Measurements from ENCODE around the gene IL17A. TPM values are rescaled to one million over a fixed set of nuclear protein-coding genes. Genes with fewer than 3 reads are reported as not detected.

The IL17A gene
- total RNA-seq, 5 donors from 2014 or later (not counting 1 experiment from before 2014, with no cell fraction given) = not detected

DNA sequence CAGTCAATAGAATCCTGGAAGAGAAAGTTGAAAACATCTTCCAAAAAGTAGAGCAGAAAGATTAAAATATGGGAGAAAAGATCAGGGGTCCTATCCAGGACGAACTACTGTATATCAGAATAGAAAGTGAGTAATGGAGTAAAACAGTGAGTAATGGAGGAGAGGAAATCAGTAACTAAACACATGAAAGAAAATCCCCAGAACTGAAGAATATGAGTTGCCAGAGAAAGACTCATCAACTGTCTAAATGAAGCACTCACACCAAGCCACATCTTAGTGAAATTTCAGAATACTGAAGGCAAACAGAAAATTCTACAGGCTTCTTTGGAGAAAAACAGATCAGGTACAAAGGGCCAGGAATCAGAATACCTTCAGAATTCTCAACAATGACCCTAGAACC lies 14.9 kb downstream of the IL17A start:
- Histone ChIP-seq H3K9me3 (no peaks in the 10 kb centered on the region), H3K4me1 (ENCODE audit: control insufficient read depth in 1 of 2, extremely low read depth in 1 of 2, insufficient read depth in 2 of 2, low read length in 2 of 2) (no peaks in the 10 kb centered on the region), H3K27me3 (replicated peaks in 1 of 2; ENCODE audit: control insufficient read depth in 2 of 2, extremely low read depth in 1 of 2, insufficient read depth in 2 of 2, low read length in 1 of 2) (no peaks in the 10 kb centered on the region), H3K27ac (ENCODE audit: low read length) (no peak overlapping the region), H3K36me3 (ENCODE audit: control insufficient read depth in 2 of 2, extremely low read depth in 1 of 2, insufficient read depth in 1 of 2, low read length in 1 of 2) (no peaks in the 10 kb centered on the region), H3K4me3 (ENCODE audit: control insufficient read depth in 1 of 2, extremely low read depth in 1 of 2, low read length in 1 of 2) (no peak overlapping the region)
- Mint-ChIP-seq H3K4me3 (no peak overlapping the region), H3K36me3 (peaks cover 3% of the 10 kb centered on the region), H3K4me1 (no peaks in the 10 kb centered on the region), H3K27ac (no peak overlapping the region), H3K9me3 (peaks cover 0 to 26% (median 21%) of the 10 kb centered on the region in 3 donors), H3K27me3 (peaks cover 1 to 4% of the 10 kb centered on the region in 2 donors)
- ATAC-seq (replicated peaks in 1 of 4) = no peak
- DNase-seq = no peak
- POLR2A ChIA-PET = no interaction called here
- CTCF ChIA-PET = no interaction called here
- no CpG with 5 or more reads among the region's 1 CpG for WGBS (ENCODE audit: insufficient coverage)

DNA sequence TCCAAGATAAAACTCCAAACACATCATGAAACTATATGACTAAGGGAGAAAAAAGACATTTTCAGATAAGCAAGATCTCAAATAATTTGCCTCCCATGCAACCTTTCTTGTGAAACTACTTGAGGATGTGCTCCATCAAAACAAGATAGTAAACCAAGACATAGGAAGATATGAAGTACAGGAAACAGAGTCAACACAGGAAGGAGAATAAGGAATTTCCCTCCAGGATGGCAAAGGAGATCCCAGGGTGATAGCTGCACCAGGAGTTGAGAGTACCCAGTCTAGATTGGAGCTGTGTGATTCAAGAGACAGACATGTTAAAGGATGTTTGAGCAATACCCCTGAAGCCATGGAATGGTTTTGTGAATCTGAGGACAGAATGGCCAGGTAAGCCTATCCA lies 15.3 kb downstream of the IL17A start:
- no peak for ATAC-seq (replicated peaks in 1 of 4)
- Histone ChIP-seq H3K27ac (ENCODE audit: low read length) (no peak overlapping the region), H3K36me3 (ENCODE audit: control insufficient read depth in 2 of 2, extremely low read depth in 1 of 2, insufficient read depth in 1 of 2, low read length in 1 of 2) (no peaks in the 10 kb centered on the region), H3K27me3 (replicated peaks in 1 of 2; ENCODE audit: control insufficient read depth in 2 of 2, extremely low read depth in 1 of 2, insufficient read depth in 2 of 2, low read length in 1 of 2) (peaks cover 0 to 4% of the 10 kb centered on the region in 2 experiments), H3K4me1 (ENCODE audit: control insufficient read depth in 1 of 2, extremely low read depth in 1 of 2, insufficient read depth in 2 of 2, low read length in 2 of 2) (no peaks in the 10 kb centered on the region), H3K9me3 (no peaks in the 10 kb centered on the region), H3K4me3 (ENCODE audit: control insufficient read depth in 1 of 2, extremely low read depth in 1 of 2, low read length in 1 of 2) (no peak overlapping the region)
- Mint-ChIP-seq H3K4me1 (no peaks in the 10 kb centered on the region), H3K36me3 (peaks cover 3% of the 10 kb centered on the region), H3K27ac (no peak overlapping the region), H3K4me3 (no peak overlapping the region), H3K27me3 (peaks cover 1 to 4% of the 10 kb centered on the region in 2 donors), H3K9me3 (peaks cover 0 to 26% (median 21%) of the 10 kb centered on the region in 3 donors)
- ChIA-PET CTCF (no interaction called here), POLR2A (no interaction called here)
- DNase-seq = no peak

DNA sequence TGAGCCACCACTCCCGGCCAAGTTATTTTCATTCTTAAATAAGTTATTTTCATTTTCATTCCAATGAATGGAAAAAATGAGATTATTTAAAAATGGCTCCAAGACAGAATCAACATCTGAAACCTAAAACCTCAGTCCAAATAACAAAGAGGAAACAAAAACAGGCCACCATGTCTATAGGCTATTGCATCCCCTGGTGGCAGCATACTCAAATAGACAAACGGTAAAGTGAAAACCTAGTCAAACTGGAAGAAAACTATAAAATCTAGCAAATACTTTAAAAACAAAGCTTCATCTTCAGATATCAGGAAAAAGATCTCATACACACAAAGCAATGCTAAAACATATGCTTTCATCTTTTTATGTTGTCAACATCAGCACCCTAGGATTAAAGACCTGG lies 20.9 kb downstream of the IL17A start:
- Histone ChIP-seq H3K27ac (ENCODE audit: low read length) (no peak overlapping the region), H3K4me1 (ENCODE audit: control insufficient read depth in 1 of 2, extremely low read depth in 1 of 2, insufficient read depth in 2 of 2, low read length in 2 of 2) (no peaks in the 10 kb centered on the region), H3K4me3 (ENCODE audit: control insufficient read depth in 1 of 2, extremely low read depth in 1 of 2, low read length in 1 of 2) (no peak overlapping the region), H3K9me3 (no peaks in the 10 kb centered on the region), H3K27me3 (replicated peaks in 1 of 2; ENCODE audit: control insufficient read depth in 2 of 2, extremely low read depth in 1 of 2, insufficient read depth in 2 of 2, low read length in 1 of 2) (peaks cover 0 to 7% of the 10 kb centered on the region in 2 experiments), H3K36me3 (ENCODE audit: control insufficient read depth in 2 of 2, extremely low read depth in 1 of 2, insufficient read depth in 1 of 2, low read length in 1 of 2) (no peaks in the 10 kb centered on the region)
- CTCF ChIA-PET = interaction anchor here in 1 of 2 donors (0.6 kb wide), 1 partner anchor 760 kb away, joined by 3 read pairs; no protein-coding TSS in a partner anchor
- no peaks in the 10 kb centered on the region for H3K36me3 Mint-ChIP-seq
- no peak overlapping the region for H3K27ac Mint-ChIP-seq
- H3K4me1 Mint-ChIP-seq = no peaks in the 10 kb centered on the region
- H3K4me3 Mint-ChIP-seq = no peak overlapping the region
- ATAC-seq (replicated peaks in 1 of 4) (no peak), DNase-seq (no peak)
- POLR2A ChIA-PET = no interaction called here
- H3K9me3 Mint-ChIP-seq = no peaks in the 10 kb centered on the region
- peaks cover 17% of the 10 kb centered on the region in 2 donors for H3K27me3 Mint-ChIP-seq
- WGBS (ENCODE audit: insufficient coverage) = 71% methylated on average over 1 of the region's 2 CpGs

GRCh38 chr6:52208612-52209011 lies 22.4 kb downstream of the IL17A start:
- WGBS (ENCODE audit: insufficient coverage) = 90% methylated on average over 2 of the region's 3 CpGs
- H3K4me1 Mint-ChIP-seq = peaks cover 6 to 10% (median 8%) of the 10 kb centered on the region in 3 donors
- Histone ChIP-seq H3K4me1 (ENCODE audit: control insufficient read depth in 1 of 2, extremely low read depth in 1 of 2, insufficient read depth in 2 of 2, low read length in 2 of 2) (no peaks in the 10 kb centered on the region), H3K27ac (ENCODE audit: low read length) (no peak overlapping the region), H3K27me3 (replicated peaks in 1 of 2; ENCODE audit: control insufficient read depth in 2 of 2, extremely low read depth in 1 of 2, insufficient read depth in 2 of 2, low read length in 1 of 2) (peaks cover 0 to 7% of the 10 kb centered on the region in 2 experiments), H3K9me3 (no peaks in the 10 kb centered on the region), H3K36me3 (ENCODE audit: control insufficient read depth in 2 of 2, extremely low read depth in 1 of 2, insufficient read depth in 1 of 2, low read length in 1 of 2) (no peaks in the 10 kb centered on the region), H3K4me3 (ENCODE audit: control insufficient read depth in 1 of 2, extremely low read depth in 1 of 2, low read length in 1 of 2) (no peak overlapping the region)
- no peaks in the 10 kb centered on the region for H3K36me3 Mint-ChIP-seq
- H3K9me3 Mint-ChIP-seq = no peaks in the 10 kb centered on the region
- no peak overlapping the region for H3K27ac Mint-ChIP-seq
- ATAC-seq (replicated peaks in 1 of 4) (no peak), DNase-seq (no peak)
- H3K27me3 Mint-ChIP-seq = peaks cover 18 to 20% of the 10 kb centered on the region in 2 donors
- ChIA-PET POLR2A (no interaction called here), CTCF (no interaction called here)
- H3K4me3 Mint-ChIP-seq = no peak overlapping the region

GRCh38 chr6:52209770-52210169 lies 23.6 kb downstream of the IL17A start:
- no peaks in the 10 kb centered on the region for H3K9me3 Mint-ChIP-seq
- peaks cover 18 to 20% of the 10 kb centered on the region in 2 donors for H3K27me3 Mint-ChIP-seq
- WGBS (ENCODE audit: insufficient coverage) = no CpG with 5 or more reads among the region's 2 CpGs
- Histone ChIP-seq H3K4me3 (ENCODE audit: control insufficient read depth in 1 of 2, extremely low read depth in 1 of 2, low read length in 1 of 2) (no peak overlapping the region), H3K36me3 (ENCODE audit: control insufficient read depth in 2 of 2, extremely low read depth in 1 of 2, insufficient read depth in 1 of 2, low read length in 1 of 2) (no peaks in the 10 kb centered on the region), H3K27me3 (replicated peaks in 1 of 2; ENCODE audit: control insufficient read depth in 2 of 2, extremely low read depth in 1 of 2, insufficient read depth in 2 of 2, low read length in 1 of 2) (peaks cover 0 to 7% of the 10 kb centered on the region in 2 experiments), H3K4me1 (ENCODE audit: control insufficient read depth in 1 of 2, extremely low read depth in 1 of 2, insufficient read depth in 2 of 2, low read length in 2 of 2) (no peaks in the 10 kb centered on the region), H3K9me3 (no peaks in the 10 kb centered on the region), H3K27ac (ENCODE audit: low read length) (no peak overlapping the region)
- POLR2A ChIA-PET = interaction anchor here in 1 of 2 donors (0.6 kb wide), 1 partner anchor 15 kb away, joined by 4 read pairs; no protein-coding TSS in a partner anchor
- ATAC-seq (replicated peaks in 1 of 4) = no peak
- no peaks in the 10 kb centered on the region for H3K36me3 Mint-ChIP-seq
- no peak for DNase-seq
- H3K4me1 Mint-ChIP-seq = peaks cover 6 to 10% (median 8%) of the 10 kb centered on the region in 3 donors
- H3K4me3 Mint-ChIP-seq = no peak overlapping the region
- no peak overlapping the region for H3K27ac Mint-ChIP-seq
- CTCF ChIA-PET = no interaction called here

- 49% methylated on average over 2 of the region's 2 CpGs for WGBS (ENCODE audit: insufficient coverage)
- no peaks in the 10 kb centered on the region for H3K4me1 ChIP-seq (ENCODE audit: control insufficient read depth in 1 of 2, extremely low read depth in 1 of 2, insufficient read depth in 2 of 2, low read length in 2 of 2)
- H3K36me3 Mint-ChIP-seq = no peaks in the 10 kb centered on the region
- H3K4me3 ChIP-seq (ENCODE audit: control insufficient read depth in 1 of 2, extremely low read depth in 1 of 2, low read length in 1 of 2) = no peak overlapping the region
- peaks cover 6 to 10% (median 8%) of the 10 kb centered on the region in 3 donors for H3K4me1 Mint-ChIP-seq
- H3K27ac Mint-ChIP-seq = no peak overlapping the region
- no peak overlapping the region for H3K4me3 Mint-ChIP-seq
- no peak for ATAC-seq (replicated peaks in 1 of 4)
- H3K9me3 Mint-ChIP-seq = no peaks in the 10 kb centered on the region
- peaks cover 18 to 20% of the 10 kb centered on the region in 2 donors for H3K27me3 Mint-ChIP-seq
- ChIA-PET POLR2A (no interaction called here), CTCF (no interaction called here)
- H3K9me3 ChIP-seq = no peaks in the 10 kb centered on the region
- H3K27ac ChIP-seq (ENCODE audit: low read length) = no peak overlapping the region
- no peaks in the 10 kb centered on the region for H3K36me3 ChIP-seq (ENCODE audit: control insufficient read depth in 2 of 2, extremely low read depth in 1 of 2, insufficient read depth in 1 of 2, low read length in 1 of 2)
- DNase-seq = no peak
- H3K27me3 ChIP-seq (replicated peaks in 1 of 2; ENCODE audit: control insufficient read depth in 2 of 2, extremely low read depth in 1 of 2, insufficient read depth in 2 of 2, low read length in 1 of 2) = peaks cover 0 to 7% of the 10 kb centered on the region in 2 experiments
These were observed 24.1 kb downstream of the IL17A start for GRCh38 chr6:52210227-52210626.

DNA sequence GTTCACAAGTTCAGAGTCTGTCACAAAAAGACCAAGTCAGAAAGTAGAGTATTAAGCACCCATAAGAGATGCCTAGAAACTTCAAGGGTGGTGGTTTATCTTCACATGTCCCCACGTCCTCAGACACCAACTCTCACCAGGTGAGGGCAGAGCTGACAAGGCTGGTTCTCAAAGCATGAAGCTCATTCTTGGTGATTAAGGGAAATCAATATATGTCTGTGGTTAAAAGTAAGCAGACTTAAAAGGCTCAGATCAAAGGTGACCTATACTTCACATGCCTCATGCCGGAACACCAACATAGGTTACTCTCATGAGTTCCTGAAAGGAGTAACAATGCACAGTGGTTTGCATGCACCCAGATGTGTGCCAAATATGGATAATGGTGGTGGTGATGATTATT lies 27.0 kb downstream of the IL17A start:
- DNase-seq = peak in 1 of 35 experiments; percentile 22
- no peaks in the 10 kb centered on the region for H3K9me3 ChIP-seq
- H3K9me3 Mint-ChIP-seq = no peaks in the 10 kb centered on the region
- H3K4me3 ChIP-seq (ENCODE audit: control insufficient read depth in 1 of 2, extremely low read depth in 1 of 2, low read length in 1 of 2) = no peak overlapping the region
- no peaks in the 10 kb centered on the region for H3K4me1 ChIP-seq (ENCODE audit: control insufficient read depth in 1 of 2, extremely low read depth in 1 of 2, insufficient read depth in 2 of 2, low read length in 2 of 2)
- no peak overlapping the region for H3K4me3 Mint-ChIP-seq
- POLR2A ChIA-PET = no interaction called here
- WGBS (ENCODE audit: insufficient coverage) = no CpG with 5 or more reads among the region's 2 CpGs
- ATAC-seq (replicated peaks in 1 of 4) = peak in 1 of 4 experiments; percentile 32
- peaks cover 6 to 10% (median 8%) of the 10 kb centered on the region in 3 donors for H3K4me1 Mint-ChIP-seq
- no peaks in the 10 kb centered on the region for H3K36me3 Mint-ChIP-seq
- peaks cover 13 to 14% of the 10 kb centered on the region in 2 donors for H3K27me3 Mint-ChIP-seq
- H3K27ac Mint-ChIP-seq = no peak overlapping the region
- peaks cover 0 to 2% of the 10 kb centered on the region in 2 experiments for H3K27me3 ChIP-seq (replicated peaks in 1 of 2; ENCODE audit: control insufficient read depth in 2 of 2, extremely low read depth in 1 of 2, insufficient read depth in 2 of 2, low read length in 1 of 2)
- no peaks in the 10 kb centered on the region for H3K36me3 ChIP-seq (ENCODE audit: control insufficient read depth in 2 of 2, extremely low read depth in 1 of 2, insufficient read depth in 1 of 2, low read length in 1 of 2)
- CTCF ChIA-PET = interaction anchor here (0.5 to 0.6 kb wide), 3 partner anchors 50 to 876 kb away, joined by 3 to 4 read pairs (median 3); no protein-coding TSS in a partner anchor
- H3K27ac ChIP-seq (ENCODE audit: low read length) = no peak overlapping the region
